H1 (cell line): ENCODE results near the gene TNIP1. TPM values are rescaled to one million over a fixed set of nuclear protein-coding genes. Genes with fewer than 3 reads are reported as not detected.

Source experiments
- CBX8 ChIP-seq: fragments of 300-800, 300-1000 bp; sonication (generic); IDR thresholded peaks from 2 replicates; pipeline ENCODE4 v1.7.1; 2016; ENCODE audit warnings: low read depth, low read length, borderline replicate concordance
- GTF2F1 ChIP-seq: IDR thresholded peaks from 2 replicates; pipeline ENCODE4 v1.6.1; 2012; ENCODE audit warnings: low read depth, low read length, improper control_type of control experiment, borderline replicate concordance
- HDAC6 ChIP-seq: IDR thresholded peaks from one replicate; pipeline ENCODE4 v1.7.1; 2012; ENCODE audit warnings: low read depth, mild to moderate bottlenecking, inconsistent platforms, low read length, moderate library complexity
- SIN3A ChIP-seq, 2 experiments: IDR thresholded peaks in 1 of 2; conservative IDR thresholded peaks in 1 of 2; 2 replicates each; pipeline ENCODE4 v1.6.1; 2011 to 2012; ENCODE audit warnings: low read length in 2 of 2, improper control_type of control experiment in 1 of 2, low read depth in 1 of 2, mild to moderate bottlenecking in 1 of 2
- SIRT6 ChIP-seq: IDR thresholded peaks from one replicate; pipeline ENCODE4 v1.7.1; 2012; ENCODE audit warnings: low read length, inconsistent platforms
- SP1 ChIP-seq: IDR thresholded peaks from 2 replicates; pipeline ENCODE4 v1.6.1; 2011; ENCODE audit warnings: low read depth, low read length
- SP4 ChIP-seq: IDR thresholded peaks from 2 replicates; pipeline ENCODE4 v1.6.1; 2012; ENCODE audit warnings: low read length, inconsistent platforms
- polyA plus RNA-seq, 7 experiments: library from polyadenylated mRNA; depleted of rRNA in 3 of 7; stranded (reverse) in 5 of 7; unstranded in 2 of 7; fragments of >200 nt in 5 of 7; fragments of 200-250 nt in 2 of 7; gene quantifications; 1 replicate in 5 of 7; 2 replicates in 1 of 7; 4 replicates in 1 of 7; pipeline versions ENCODE4 v1.2.1 to v1.2.3, GENCODE V29; 2011 to 2013; ENCODE audit warnings: missing spikeins in 2 of 7, mixed read lengths in 2 of 7
- total RNA-seq: library from RNA; stranded (reverse); fragmentation: NEBNext Ultra II Directional; extraction: Animal tissue kit (Norgen Biotek cat#: 25700); gene quantifications from 2 replicates; pipeline ENCODE4 v1.2.1, GENCODE V29; 2021

The TNIP1 gene
- total and polyA plus RNA-seq, 2 of the 8 experiments (the other 6 are each of a cell fraction or from before 2014, with no cell fraction given): 14.2 to 31.9 TPM

DNA sequence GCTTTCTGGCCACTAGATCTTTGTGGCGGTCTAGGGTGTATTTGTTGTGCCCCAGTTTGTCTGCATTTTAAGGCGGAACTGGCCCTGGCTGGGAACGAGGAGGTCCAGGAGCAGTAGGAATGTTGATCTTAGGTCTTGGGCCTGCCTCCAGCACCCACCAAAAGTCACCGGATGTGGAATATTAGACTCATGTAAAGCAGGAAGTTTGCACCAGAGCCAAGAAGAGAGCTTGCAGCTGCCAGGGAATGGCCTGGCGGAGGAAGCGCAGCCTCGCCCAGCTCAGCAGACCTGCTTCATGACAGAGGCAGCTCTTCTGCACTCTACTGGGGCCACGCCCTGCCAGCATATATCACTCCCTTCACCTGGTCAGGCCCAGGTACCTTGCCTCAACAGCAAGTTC lies 57.2 kb downstream of the TNIP1 start (continued):
- TF ChIP-seq SP4 (no peak), SIN3A (conservative IDR thresholded peaks at IDR 0.05 in 1 of 2, IDR thresholded peaks at IDR 0.05 in 1 of 2; ENCODE audit: low read depth in 1 of 2, low read length in 2 of 2) (no peak), SP1 (no peak), GTF2F1 (no peak), HDAC6 (no peak), SIRT6 (no peak), CBX8 (no peak)
